ENCODE data around the gene USP49.

The USP49 gene

DNA sequence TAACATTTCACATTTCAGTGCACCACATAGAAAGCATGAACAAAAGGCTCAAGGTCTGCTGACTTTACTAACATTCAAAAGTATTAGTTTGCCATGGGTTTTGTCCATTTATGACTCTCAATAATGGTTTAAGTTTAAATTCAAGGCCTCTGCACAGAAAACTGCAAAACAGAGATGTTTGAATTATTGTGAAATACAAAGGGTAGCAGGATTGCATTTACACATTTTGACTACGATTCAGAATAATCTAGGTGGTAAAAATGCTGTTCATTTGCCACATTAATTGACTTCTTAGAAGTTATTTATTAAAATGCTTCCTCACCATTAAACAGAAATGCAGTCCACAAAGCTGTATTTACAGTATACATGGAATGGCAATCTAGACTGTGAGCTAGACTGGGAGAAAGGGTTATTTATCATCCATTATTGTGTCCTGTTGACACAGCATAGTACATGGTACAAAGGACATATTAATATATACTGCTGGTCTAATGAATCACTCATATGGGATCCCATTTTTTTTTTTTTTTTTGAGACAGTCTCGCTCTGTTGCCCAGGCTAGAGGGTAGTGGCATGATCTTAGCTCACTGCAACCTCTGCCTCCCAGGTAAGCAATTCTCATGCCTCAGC, 18.0 kb downstream of the USP49 start:
- DNase-seq (ENCODE audit: low spot score): no peak
- Mint-ChIP-seq H3K27me3 (ENCODE audit: low read depth) (no peaks in the 10 kb centered on the region), H3K36me3 (ENCODE audit: low read depth) (no peaks in the 10 kb centered on the region), H3K27ac (no peak overlapping the region), H3K9me3 (no peaks in the 10 kb centered on the region), H3K4me3 (no peak overlapping the region), H3K4me1 (ENCODE audit: low read depth) (no peaks in the 10 kb centered on the region)

DNA sequence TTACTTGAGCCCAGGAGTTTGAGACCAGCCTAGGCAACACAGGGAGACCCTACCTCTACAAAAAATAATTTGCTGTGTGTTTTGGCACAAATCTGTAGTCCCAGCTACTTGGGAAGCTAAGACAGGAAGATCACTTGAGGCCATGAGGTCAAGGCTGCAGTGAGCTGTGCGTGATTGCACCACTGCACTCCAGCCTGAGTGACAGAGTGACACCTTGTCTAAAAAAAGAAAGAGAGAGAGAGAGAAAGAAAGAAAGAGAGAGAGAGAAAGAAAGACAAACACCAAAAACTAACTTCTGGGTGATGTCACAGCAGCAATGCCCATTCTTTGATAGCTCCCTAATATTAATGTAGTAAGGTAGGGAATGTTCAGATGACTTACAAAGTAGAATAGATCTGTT, 20.4 kb downstream of the USP49 start:
- Mint-ChIP-seq H3K9me3 (no peaks in the 10 kb centered on the region), H3K27me3 (ENCODE audit: low read depth) (no peaks in the 10 kb centered on the region), H3K4me3 (no peak overlapping the region), H3K27ac (no peak overlapping the region), H3K4me1 (ENCODE audit: low read depth) (peaks cover 1% of the 10 kb centered on the region), H3K36me3 (ENCODE audit: low read depth) (peaks cover 1% of the 10 kb centered on the region)
- no peak for DNase-seq (ENCODE audit: low spot score)

DNA sequence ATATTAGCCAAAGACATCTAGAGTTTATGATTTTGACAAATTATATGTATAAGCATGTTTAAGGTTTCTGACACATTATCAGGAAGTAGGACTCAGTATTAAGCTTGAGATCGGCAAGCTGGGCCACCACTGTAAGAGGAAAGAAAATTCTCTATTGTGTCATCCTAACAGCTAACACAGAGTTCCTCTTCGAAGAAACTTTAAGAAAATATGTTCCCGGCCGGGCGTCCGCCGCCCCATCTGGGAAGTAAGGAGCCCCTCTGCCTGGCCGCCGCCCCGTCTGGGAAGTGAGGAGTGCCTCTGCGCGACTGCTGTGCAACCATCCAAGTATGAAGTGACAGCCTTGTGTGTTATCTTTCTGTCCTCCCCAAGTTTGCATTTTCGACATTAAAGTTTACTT, 23.0 kb downstream of the USP49 start:
- Mint-ChIP-seq H3K4me3 (no peak overlapping the region), H3K9me3 (no peaks in the 10 kb centered on the region), H3K27me3 (ENCODE audit: low read depth) (no peaks in the 10 kb centered on the region), H3K36me3 (ENCODE audit: low read depth) (peaks cover 1% of the 10 kb centered on the region), H3K27ac (no peak overlapping the region), H3K4me1 (ENCODE audit: low read depth) (peaks cover 1% of the 10 kb centered on the region)
- no peak for DNase-seq (ENCODE audit: low spot score)

DNA sequence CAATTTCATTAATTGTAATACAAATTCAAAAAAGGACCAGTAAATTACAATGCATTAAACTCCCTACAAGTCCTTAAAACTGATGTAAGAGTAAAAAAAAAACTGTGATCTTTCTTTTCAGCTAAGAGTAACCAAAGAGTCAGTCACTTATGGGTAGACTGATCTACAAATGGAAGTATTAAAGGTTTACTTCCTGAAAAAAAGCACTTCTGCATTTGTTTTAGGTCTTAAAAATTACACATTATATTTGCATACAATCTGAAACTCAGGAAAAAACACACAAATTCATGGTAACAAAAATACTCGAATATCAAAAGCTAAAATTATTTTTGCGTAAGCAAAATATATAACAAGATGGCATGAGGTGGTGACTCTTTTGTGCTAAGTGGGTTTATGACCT, 23.5 kb downstream of the USP49 start:
- Mint-ChIP-seq H3K27me3 (ENCODE audit: low read depth) (no peaks in the 10 kb centered on the region), H3K9me3 (no peaks in the 10 kb centered on the region), H3K4me1 (ENCODE audit: low read depth) (peaks cover 1% of the 10 kb centered on the region), H3K36me3 (ENCODE audit: low read depth) (peaks cover 1% of the 10 kb centered on the region), H3K27ac (no peak overlapping the region), H3K4me3 (no peak overlapping the region)
- DNase-seq (ENCODE audit: low spot score): no peak

DNA sequence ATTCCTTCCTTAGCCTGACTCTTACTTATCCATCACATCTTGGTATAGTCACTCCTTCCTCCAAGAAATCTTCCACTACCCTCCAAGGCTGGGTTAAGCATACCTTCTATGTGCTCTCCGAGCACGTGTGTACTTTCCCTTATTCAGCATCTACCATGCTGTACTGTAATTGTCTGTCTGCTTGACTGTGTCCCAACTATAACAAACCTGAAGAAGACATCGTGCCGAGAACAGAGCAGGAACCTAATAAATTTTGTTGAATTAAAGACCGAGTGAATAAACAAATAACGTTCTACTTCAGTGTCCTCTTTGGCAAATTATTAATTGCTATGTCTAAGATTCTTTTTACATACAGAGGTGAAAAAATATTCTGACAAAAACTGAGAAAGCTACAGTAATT, 35.8 kb downstream of the USP49 start:
- no peaks in the 10 kb centered on the region for H3K27me3 Mint-ChIP-seq (ENCODE audit: low read depth)
- DNase-seq (ENCODE audit: low spot score): no peak
- no peak overlapping the region for H3K4me3 Mint-ChIP-seq
- H3K4me1 Mint-ChIP-seq (ENCODE audit: low read depth): no peaks in the 10 kb centered on the region
- H3K27ac Mint-ChIP-seq: no peak overlapping the region
- no peaks in the 10 kb centered on the region for H3K9me3 Mint-ChIP-seq
- no peaks in the 10 kb centered on the region for H3K36me3 Mint-ChIP-seq (ENCODE audit: low read depth)

DNA sequence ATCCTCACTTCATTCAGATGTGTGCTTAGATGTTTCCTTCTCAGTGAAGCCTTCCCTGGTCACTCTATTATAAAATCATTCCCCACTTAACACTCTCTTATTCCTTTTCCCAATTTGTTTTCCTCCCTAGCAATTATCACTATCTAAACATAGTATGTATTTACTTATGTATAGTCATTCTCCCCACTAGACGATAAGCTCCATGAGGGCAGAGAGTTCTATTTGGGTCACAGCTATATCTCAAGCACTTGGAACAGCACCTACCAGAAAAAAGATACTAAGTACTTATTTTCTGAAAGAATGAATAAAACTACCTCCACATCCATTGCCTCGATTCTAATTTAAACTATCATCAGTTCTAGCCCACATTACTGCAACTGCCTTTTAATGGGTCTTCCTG, 36.5 kb downstream of the USP49 start:
- no peak overlapping the region for H3K27ac Mint-ChIP-seq
- H3K4me1 Mint-ChIP-seq (ENCODE audit: low read depth): no peaks in the 10 kb centered on the region
- DNase-seq (ENCODE audit: low spot score): no peak
- H3K9me3 Mint-ChIP-seq: no peaks in the 10 kb centered on the region
- H3K27me3 Mint-ChIP-seq (ENCODE audit: low read depth): no peaks in the 10 kb centered on the region
- H3K36me3 Mint-ChIP-seq (ENCODE audit: low read depth): no peaks in the 10 kb centered on the region
- H3K4me3 Mint-ChIP-seq: no peak overlapping the region

DNA sequence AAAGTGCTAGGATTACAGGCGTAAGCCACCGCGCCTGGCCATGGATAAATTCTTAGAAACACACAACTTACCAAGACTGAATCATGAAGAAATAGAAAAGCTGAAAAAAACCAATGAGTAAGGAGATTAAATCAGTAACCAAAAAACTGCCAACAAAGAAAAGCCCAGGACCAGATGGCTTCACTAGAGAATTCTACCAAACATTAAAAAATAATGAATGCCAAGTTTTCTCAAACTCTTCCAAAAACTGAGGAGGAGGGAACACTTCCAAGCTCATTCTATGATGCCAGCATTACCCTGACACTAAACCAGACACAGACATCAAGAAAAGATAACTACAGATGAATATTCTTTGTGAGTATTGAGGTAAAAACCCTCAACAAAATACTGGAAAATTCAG, 44.3 kb downstream of the USP49 start:
- DNase-seq (ENCODE audit: low spot score): no peak
- Mint-ChIP-seq H3K4me3 (no peak overlapping the region), H3K36me3 (ENCODE audit: low read depth) (peaks cover 6% of the 10 kb centered on the region), H3K9me3 (no peaks in the 10 kb centered on the region), H3K27ac (no peak overlapping the region), H3K4me1 (ENCODE audit: low read depth) (peaks cover 17% of the 10 kb centered on the region), H3K27me3 (ENCODE audit: low read depth) (no peaks in the 10 kb centered on the region)

DNA sequence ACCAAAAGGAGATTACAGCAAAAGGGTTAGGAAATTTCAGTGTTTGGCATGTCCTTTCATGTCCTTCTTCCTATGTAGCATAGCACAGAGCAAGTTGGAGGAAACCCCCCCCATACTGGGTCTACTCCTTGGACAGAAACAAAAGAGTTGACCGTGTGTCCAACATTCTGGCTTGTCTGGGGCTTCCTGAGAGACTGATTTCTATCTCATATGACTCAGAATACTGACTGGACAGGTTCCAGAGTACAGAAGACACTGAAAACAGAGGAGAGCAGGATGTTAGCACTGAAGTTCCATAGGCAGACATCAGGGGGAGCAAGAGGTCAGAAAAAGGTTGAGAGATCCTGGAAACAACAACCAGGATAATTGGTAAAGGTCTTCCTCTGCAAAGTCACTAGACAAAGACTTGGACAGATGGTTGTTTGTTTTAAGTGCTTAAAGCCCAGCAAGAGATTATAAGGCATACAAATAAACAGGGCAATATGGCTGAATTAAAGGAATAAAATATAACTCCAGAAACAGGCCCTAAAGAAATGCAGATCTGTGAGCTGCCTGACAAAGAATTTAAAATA, 48.4 kb downstream of the USP49 start:
- Mint-ChIP-seq H3K36me3 (ENCODE audit: low read depth) (peaks cover 6% of the 10 kb centered on the region), H3K27ac (peak overlapping the region; percentile 0), H3K9me3 (no peaks in the 10 kb centered on the region), H3K4me1 (ENCODE audit: low read depth) (peaks cover 17% of the 10 kb centered on the region), H3K27me3 (ENCODE audit: low read depth) (no peaks in the 10 kb centered on the region), H3K4me3 (no peak overlapping the region)
- DNase-seq (ENCODE audit: low spot score): peak; percentile 20

DNA sequence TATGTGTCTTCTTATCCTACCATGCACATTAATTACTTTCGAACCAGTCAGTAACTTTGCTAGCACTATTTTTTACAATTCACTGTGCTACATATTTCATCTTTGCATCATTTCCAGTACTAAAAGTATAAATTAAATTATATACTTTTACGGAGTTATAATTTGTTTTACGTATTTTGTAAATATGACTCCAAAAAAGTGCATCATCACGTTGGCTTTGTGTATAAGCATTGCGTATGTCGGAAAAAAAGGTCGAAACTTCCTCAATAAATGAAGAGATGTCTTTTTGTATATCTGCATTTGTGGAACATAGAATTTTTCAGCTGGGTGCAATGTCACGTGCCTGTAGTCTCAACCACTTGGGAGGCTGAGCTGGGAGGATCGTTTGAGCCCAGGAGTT, 52.0 kb downstream of the USP49 start:
- no peaks in the 10 kb centered on the region for H3K9me3 Mint-ChIP-seq

DNA sequence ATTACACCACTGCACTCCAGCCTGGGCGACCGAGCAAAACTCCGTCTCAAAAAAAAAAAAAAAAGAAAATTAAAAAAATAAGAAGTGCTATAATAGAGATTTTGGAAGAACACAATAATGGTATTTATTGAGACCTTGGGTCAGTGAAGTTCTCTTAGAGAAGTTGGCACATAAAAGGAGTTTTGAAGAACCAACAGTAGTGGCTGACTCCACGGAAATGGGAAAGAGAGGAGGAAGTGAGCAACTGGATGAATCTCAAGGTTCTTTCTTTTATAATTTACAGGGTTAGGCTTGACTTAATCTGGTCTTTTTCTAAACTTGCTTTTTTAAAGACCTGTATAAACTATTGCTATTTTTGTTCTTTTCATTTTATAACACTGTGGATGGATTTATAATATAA, 54.8 kb downstream of the USP49 start:
- DNase-seq (ENCODE audit: low spot score): no peak

More for the DNA sequence above, 52.0 kb downstream of the USP49 start:
- Mint-ChIP-seq H3K4me1 (ENCODE audit: low read depth) (peaks cover 9% of the 10 kb centered on the region), H3K27me3 (ENCODE audit: low read depth) (no peaks in the 10 kb centered on the region), H3K36me3 (ENCODE audit: low read depth) (no peaks in the 10 kb centered on the region), H3K27ac (no peak overlapping the region), H3K4me3 (no peak overlapping the region)
- DNase-seq (ENCODE audit: low spot score): no peak

DNA sequence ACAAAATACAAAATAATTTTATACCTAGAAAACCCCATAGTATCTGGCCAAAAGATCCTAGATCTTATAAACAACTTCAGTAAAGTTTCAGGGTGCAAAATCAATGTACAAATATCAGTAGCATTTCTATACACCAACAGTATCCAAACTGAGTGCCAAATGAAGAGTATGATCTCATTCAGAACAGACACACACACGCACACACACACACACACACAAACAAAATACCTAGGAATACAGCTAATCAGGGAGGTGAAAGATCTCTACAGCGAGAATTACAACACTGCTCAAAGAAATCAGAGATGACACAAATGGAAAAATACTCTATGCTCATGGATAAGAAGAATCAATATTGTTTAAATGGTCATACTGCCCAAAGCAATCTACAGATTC, 58.5 kb downstream of the USP49 start:
- no peak overlapping the region for H3K27ac Mint-ChIP-seq
- H3K36me3 Mint-ChIP-seq (ENCODE audit: low read depth): no peaks in the 10 kb centered on the region
- no peaks in the 10 kb centered on the region for H3K27me3 Mint-ChIP-seq (ENCODE audit: low read depth)
- no peak overlapping the region for H3K4me3 Mint-ChIP-seq
- H3K9me3 Mint-ChIP-seq: no peaks in the 10 kb centered on the region
- H3K4me1 Mint-ChIP-seq (ENCODE audit: low read depth): peaks cover 4% of the 10 kb centered on the region
- no peak for DNase-seq (ENCODE audit: low spot score)

More for the DNA sequence above, 54.8 kb downstream of the USP49 start:
- Mint-ChIP-seq H3K9me3 (no peaks in the 10 kb centered on the region), H3K36me3 (ENCODE audit: low read depth) (no peaks in the 10 kb centered on the region), H3K27ac (no peak overlapping the region), H3K27me3 (ENCODE audit: low read depth) (no peaks in the 10 kb centered on the region), H3K4me3 (no peak overlapping the region), H3K4me1 (ENCODE audit: low read depth) (peaks cover 4% of the 10 kb centered on the region)

DNA sequence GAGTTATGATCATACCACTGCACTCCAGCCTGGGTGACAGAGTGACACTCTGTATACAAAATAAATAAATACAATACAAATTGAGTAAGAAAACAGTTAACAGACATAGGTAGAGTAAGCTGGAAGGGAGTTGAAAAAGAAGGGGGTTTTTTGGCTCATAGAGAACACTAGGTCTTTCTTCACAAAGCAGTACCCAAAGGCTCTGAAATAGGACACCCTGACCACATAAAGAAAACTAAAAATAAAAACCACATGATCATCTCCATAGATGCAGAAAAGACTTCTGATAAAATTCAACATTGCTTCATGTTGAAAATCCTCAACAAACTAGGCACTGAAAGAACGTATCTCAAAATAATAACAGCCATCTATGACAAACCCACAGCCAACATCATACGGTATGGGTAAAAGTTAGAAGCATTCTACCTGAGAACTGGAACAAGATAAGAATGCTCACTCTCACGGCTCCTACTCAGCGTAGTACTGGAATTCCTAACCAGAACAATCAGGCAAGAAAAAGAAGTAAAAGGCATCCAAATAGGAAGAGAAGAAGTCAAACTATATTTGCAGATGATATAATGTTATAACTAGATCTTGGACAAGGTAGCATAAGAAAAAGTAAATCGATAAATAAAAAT, 59.0 kb downstream of the USP49 start:
- DNase-seq (ENCODE audit: low spot score): no peak
- H3K27ac Mint-ChIP-seq: no peak overlapping the region
- H3K4me3 Mint-ChIP-seq: no peak overlapping the region
- peaks cover 4% of the 10 kb centered on the region for H3K4me1 Mint-ChIP-seq (ENCODE audit: low read depth)
- H3K36me3 Mint-ChIP-seq (ENCODE audit: low read depth): no peaks in the 10 kb centered on the region
- H3K27me3 Mint-ChIP-seq (ENCODE audit: low read depth): no peaks in the 10 kb centered on the region
- H3K9me3 Mint-ChIP-seq: no peaks in the 10 kb centered on the region

DNA sequence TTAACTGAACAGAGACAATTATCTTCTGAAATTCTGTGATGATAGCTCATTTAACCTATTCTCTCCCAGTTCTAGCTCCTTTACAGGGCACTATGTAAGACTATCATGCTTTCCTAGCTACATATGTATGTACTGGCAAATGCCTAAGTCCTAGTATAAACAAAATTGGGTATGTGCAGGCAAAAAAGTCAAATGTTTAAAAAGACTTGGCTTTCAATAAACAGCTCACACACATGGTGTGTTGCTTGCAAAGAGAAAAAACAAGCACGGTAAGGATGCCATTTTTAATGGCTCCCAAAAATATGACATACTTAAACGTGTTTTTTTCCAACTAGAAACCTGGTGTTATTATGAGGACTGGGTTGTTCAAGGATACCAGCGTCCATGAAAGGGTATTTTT, 62.9 kb downstream of the USP49 start:
- Mint-ChIP-seq H3K4me1 (ENCODE audit: low read depth) (peaks cover 4% of the 10 kb centered on the region), H3K36me3 (ENCODE audit: low read depth) (no peaks in the 10 kb centered on the region), H3K4me3 (no peak overlapping the region), H3K9me3 (no peaks in the 10 kb centered on the region), H3K27me3 (ENCODE audit: low read depth) (no peaks in the 10 kb centered on the region), H3K27ac (no peak overlapping the region)
- no peak for DNase-seq (ENCODE audit: low spot score)

DNA sequence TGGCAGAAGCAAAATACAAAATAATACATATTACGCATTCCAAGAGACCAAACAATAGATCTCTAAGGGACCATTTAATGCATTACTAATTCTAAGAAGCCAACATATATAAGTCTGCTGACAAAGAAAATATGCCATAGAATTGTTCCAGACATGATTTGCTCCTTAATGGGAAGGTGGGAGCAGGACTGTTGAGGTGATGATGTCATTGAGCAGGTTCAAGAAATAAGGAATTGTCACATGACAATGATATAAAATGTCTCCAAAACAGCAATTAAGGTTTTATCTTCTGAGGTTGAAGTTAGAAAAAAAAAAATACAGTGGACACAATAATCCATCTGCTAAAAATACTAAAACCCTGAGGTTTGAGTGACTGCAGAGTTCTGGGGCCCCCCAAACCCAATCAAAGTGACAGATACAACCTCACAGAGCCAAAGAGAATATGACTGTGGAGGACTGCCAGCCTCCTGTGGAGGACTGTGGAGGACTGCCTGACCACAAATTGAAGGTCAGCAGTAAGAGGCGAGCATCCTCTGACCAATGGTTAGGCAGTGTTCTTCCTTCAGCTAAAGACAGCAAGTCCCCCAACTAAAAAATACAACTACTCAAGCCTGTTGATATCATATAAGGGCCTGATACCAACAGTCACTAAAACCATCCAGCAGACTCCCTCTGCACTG, 68.7 kb downstream of the USP49 start:
- H3K4me1 Mint-ChIP-seq (ENCODE audit: low read depth): no peaks in the 10 kb centered on the region
- DNase-seq (ENCODE audit: low spot score): no peak
- no peaks in the 10 kb centered on the region for H3K27me3 Mint-ChIP-seq (ENCODE audit: low read depth)
- H3K27ac Mint-ChIP-seq: no peak overlapping the region
- no peak overlapping the region for H3K4me3 Mint-ChIP-seq
- H3K36me3 Mint-ChIP-seq (ENCODE audit: low read depth): no peaks in the 10 kb centered on the region
- no peaks in the 10 kb centered on the region for H3K9me3 Mint-ChIP-seq

All from T-helper 2 cell treated with Interferon-gamma antibody and Interleukin-4, amounts not matched to agents 5 μg/mL and 100 μg/mL, for 36 hours (primary cell).